ENCODE data around the gene GAK. TPM values are rescaled to one million over a fixed set of nuclear protein-coding genes. Genes with fewer than 3 reads are reported as not detected.
A peak's percentile ranks its signal among the peaks of the same experiment; 100 is the strongest.

GAK gene
- total RNA-seq, 3 donors from 2014 or later = 140 to 161 (median 148) TPM

DNA sequence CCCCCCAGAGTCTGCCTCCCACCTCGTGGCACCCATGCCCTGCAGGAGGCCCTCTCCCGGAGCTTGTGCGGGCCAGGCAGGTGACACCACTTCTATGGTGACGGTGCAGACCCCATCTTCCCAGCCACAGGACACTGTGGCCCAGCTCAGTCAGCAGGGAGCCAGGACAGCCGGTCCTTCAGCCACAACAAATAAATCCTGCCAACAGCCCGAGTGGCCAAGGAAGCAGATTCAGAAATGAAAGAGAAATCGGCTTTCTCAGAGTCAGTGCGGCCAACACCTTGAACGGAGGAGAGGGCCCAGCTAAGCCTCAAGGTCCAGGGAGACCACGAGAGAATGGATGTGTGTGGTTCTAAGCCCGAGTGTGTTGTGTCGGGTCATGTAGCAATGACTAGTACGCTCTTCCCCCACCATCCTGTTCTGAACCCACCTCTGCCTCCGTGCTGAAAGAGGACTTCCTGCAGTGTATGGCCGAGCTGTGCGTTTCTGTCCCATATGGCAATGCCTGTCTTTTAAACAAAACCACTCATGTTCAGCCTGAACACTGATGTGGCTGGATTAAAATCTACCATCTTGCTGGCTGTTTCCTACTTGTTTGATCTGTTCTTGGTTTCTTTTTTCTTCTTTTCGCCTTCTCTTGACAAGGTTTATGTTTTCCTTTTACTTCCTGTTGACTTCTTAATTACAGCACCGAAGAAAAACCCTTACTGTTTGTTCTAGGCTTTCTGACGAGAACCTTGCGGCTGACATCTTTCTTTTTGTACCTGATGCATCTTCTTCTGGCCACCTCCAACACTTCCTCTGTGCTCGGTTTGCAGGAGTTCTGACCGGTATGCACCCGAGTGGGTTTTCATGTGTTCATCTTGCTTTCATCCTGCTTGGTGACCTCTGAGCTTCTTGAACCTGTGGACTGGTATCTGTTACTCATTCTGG lies 53.1 kb downstream of the GAK start:
- Mint-ChIP-seq H3K9me3 (no peaks in the 10 kb centered on the region), H3K4me1 (ENCODE audit: low read depth) (peaks cover 32% of the 10 kb centered on the region), H3K36me3 (ENCODE audit: insufficient read depth) (peaks cover 41% of the 10 kb centered on the region), H3K27me3 (ENCODE audit: low read depth) (no peaks in the 10 kb centered on the region), H3K4me3 (peak overlapping the region; percentile 80)
- DNase-seq = peak; percentile 18
- ATAC-seq = peak; percentile 46 to 66

DNA sequence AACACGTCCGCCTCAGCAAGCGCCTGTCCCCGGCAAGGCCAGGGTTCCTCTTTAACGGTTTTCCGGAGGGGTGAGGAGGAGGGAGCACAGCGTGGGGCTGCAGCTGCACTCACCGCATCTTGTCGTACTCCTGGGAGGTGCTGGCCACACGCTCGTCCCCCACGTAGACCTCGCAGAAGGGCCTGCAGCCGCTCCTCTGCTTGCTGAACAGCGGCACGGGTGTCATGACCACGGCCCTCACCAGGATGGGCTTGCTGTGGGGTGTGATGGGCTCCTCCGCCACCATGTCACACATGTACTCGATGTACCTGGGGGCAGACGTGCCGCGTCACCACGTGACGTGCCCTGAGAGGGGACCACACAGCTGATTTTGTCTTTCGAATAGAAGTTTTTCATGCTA lies 54.6 kb downstream of the GAK start:
- Mint-ChIP-seq H3K36me3 (ENCODE audit: insufficient read depth) (peaks cover 49% of the 10 kb centered on the region), H3K4me3 (no peak overlapping the region), H3K27me3 (ENCODE audit: low read depth) (no peaks in the 10 kb centered on the region), H3K9me3 (no peaks in the 10 kb centered on the region), H3K4me1 (ENCODE audit: low read depth) (peaks cover 32% of the 10 kb centered on the region)
- ATAC-seq = no peak
- no peak for DNase-seq

DNA sequence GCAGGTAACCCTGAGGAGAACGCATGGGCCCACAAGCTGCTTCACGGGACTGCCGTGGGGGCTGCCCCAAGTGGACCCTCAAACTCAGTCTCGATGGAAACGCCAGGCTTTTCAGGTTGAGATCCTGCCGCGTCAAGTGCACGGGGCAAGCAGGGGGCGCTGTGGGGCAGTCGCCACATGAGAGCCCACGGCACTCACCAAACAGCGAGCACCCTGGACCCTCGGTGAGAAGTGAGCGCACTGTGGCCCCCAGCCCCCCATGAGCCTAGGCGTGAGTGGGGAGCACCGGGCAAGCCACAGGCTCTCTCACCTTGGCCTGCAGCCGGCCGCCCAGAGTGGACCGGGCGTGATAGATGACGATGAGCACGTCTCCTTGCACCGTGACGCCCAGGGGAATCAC lies 55.3 kb downstream of the GAK start:
- Mint-ChIP-seq H3K4me1 (ENCODE audit: low read depth) (peaks cover 32% of the 10 kb centered on the region), H3K27me3 (ENCODE audit: low read depth) (no peaks in the 10 kb centered on the region), H3K4me3 (no peak overlapping the region), H3K9me3 (no peaks in the 10 kb centered on the region), H3K36me3 (ENCODE audit: insufficient read depth) (peaks cover 47% of the 10 kb centered on the region)
- DNase-seq = no peak
- ATAC-seq = no peak

DNA sequence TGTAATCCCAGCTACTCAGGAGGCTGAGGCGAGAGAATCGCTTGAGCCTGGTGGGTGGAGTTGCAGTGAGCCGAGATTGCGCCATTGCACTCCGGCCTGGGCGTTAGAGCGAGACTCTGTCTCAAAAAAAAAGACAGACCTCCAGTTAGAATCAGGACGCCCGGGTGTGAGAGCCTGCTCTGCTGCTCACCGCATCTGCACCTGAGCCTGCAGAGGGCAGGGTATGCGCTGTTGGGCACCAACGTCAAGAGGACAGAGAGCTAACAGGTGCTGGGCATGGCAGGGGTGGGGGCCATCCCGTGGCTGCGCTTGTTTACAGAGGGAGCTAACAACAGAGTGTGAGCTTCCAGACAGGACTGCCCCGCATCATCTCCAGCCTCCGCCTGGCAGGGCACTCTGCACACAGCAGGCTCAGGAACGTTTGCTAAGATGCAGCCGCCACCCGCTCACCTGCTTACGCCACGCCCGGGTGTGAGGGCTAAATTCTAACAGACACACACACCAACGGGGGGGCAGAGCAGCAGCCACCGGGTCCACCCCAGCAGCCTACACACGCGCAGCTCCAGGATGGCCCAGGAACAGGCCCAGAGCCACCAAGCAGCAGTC lies 56.2 kb downstream of the GAK start:
- H3K9me3 Mint-ChIP-seq = no peaks in the 10 kb centered on the region
- no peak for DNase-seq
- no peaks in the 10 kb centered on the region for H3K27me3 Mint-ChIP-seq (ENCODE audit: low read depth)
- H3K4me1 Mint-ChIP-seq (ENCODE audit: low read depth) = peaks cover 32% of the 10 kb centered on the region
- no peak for ATAC-seq
- no peak overlapping the region for H3K4me3 Mint-ChIP-seq
- H3K36me3 Mint-ChIP-seq (ENCODE audit: insufficient read depth) = peaks cover 44% of the 10 kb centered on the region

DNA sequence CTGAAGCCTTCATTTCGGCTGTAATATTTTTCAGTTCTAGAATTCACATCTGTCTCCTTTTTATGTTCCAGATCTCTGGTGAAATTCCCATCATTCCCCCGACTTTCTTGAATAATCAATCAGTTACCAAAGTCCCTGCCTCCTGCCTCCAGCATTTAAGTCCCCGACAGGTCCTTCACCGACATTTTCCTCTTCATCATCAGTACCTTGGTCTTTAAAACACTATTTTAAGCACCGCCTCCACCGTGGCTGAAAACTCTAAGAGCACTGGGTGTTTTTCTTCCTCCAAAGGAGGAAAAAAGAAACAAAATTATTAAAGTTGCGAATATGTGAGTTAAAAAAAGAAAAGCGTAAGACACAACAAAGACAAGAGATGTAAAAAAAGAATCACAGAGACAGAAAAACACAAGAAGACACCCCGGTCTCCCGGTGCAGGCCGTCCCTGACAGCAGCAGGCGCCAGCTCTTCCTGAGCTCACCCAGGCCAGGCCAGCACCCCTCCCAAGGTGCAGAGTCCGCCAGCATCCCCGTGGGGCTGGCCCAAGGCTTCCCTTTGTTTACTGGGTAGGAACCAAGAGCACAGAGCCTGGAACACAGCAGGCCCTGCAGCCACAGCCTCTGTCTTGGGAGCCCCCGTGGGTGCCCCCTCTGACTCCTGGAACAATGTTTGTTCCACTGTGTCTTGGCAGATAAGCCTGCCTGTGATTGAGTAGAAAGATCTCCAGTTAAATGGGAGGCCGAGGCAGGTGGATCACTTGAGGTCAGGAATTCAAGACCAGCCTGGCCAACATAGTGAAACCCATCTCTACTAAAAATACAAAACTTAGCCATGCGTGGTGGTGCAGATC lies 56.9 kb downstream of the GAK start:
- H3K36me3 Mint-ChIP-seq (ENCODE audit: insufficient read depth) = peaks cover 44% of the 10 kb centered on the region
- no peak overlapping the region for H3K4me3 Mint-ChIP-seq
- H3K27me3 Mint-ChIP-seq (ENCODE audit: low read depth) = no peaks in the 10 kb centered on the region
- no peak for ATAC-seq
- H3K9me3 Mint-ChIP-seq = no peaks in the 10 kb centered on the region
- peaks cover 26% of the 10 kb centered on the region for H3K4me1 Mint-ChIP-seq (ENCODE audit: low read depth)
- no peak for DNase-seq

DNA sequence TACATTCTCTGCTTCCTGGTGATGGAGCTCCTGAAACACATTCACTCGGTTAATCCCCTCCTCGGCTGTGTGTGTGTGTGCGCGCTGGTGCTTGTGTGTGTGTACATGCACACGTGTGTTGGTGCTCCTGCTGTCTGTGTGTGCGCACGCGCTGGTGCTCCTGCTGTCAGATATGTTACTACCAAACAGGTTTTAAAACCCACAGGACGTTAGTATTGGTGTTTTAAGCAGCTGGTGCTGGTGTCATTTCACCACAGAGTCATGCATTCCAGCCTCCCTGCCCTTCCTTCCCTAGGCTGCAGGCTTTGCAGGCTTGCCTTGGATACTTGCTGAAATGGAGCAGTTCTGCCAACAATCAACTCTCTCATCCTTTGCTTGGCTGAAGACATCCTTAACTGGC lies 58.1 kb downstream of the GAK start:
- ATAC-seq = no peak
- Mint-ChIP-seq H3K9me3 (no peaks in the 10 kb centered on the region), H3K4me3 (no peak overlapping the region), H3K4me1 (ENCODE audit: low read depth) (peaks cover 15% of the 10 kb centered on the region), H3K36me3 (ENCODE audit: insufficient read depth) (peaks cover 45% of the 10 kb centered on the region), H3K27me3 (ENCODE audit: low read depth) (no peaks in the 10 kb centered on the region)
- DNase-seq = no peak

DNA sequence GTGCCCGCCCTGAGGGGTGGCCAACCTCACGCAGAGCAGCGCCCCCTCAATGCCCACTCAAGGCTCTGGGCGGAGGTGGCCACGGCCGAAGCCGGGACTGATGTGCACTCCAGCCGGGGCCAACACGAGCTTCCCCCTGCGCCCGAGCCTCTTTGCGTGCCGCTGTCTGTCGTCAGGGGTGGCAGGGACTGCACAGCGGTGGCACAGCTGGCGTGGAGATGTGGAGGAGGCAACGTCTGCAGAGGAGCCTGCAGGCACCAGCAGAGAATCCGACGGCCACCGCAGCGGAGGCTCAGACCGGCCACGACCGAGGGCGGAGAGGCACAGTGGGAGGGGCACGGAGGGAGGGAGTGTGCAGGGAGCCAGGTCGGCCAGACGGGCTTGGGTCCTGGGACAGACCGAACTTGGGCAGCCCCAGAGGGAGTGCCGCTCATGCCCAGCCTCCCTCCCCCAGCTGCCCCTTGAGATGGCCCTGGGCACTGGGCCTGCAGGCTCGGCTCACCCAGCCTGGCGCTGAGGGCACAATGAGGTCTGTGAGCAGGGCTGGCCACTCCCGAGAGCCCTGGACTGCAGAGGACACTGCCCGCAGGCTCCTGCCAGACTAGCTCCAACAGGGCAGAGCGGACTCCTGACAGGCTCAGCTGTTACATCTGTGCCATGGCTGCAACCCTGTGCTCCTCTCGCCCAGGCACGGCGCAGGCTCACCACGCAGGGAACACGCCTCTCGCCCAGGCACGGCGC lies 59.7 kb downstream of the GAK start:
- Mint-ChIP-seq H3K4me1 (ENCODE audit: low read depth) (peaks cover 3% of the 10 kb centered on the region), H3K27me3 (ENCODE audit: low read depth) (no peaks in the 10 kb centered on the region), H3K36me3 (ENCODE audit: insufficient read depth) (peaks cover 41% of the 10 kb centered on the region), H3K4me3 (no peak overlapping the region), H3K9me3 (no peaks in the 10 kb centered on the region)
- ATAC-seq (no peak), DNase-seq (no peak)

DNA sequence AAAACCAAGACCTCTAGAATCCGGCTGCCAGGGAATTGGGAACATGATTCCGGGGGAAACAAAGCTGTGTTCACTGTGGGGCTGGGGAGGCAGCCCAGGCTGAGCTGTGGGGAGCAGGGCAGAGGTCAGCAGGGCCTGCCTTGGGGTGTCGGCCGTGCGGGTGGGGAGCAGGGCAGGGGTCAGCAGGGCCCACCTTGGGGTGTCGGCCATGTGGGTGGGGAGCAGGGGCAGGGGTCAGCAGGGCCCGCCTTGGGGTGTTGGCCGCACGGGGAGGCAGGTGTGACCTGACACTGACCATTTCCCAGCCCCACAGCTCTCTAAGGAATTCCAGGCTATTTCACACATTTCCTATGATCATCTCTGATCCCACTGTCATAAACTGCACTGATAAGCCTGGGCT lies 60.6 kb downstream of the GAK start:
- H3K27me3 Mint-ChIP-seq (ENCODE audit: low read depth) = no peaks in the 10 kb centered on the region

DNA sequence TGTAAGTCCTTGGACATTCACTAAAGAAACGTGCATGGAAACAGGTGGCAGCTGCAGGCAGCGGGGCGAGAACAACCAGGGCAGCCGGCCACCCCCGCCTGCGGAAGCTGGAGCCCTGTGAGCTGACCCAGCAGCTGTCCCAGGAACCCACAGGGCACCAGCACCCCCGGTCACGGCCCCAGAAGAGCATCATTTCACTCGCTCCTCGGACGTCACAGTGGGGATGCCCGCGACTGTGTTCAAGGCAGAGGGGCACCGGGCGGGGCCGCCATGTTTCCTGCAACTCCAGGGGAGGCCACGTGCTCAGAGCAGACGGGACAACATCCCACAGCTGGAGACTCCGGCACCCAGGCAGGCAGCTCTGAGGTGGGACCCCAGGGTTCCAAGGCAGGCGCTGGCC lies 61.2 kb downstream of the GAK start:
- no peak for ATAC-seq
- no peak for DNase-seq
- no peak overlapping the region for H3K4me3 Mint-ChIP-seq
- H3K27me3 Mint-ChIP-seq (ENCODE audit: low read depth) = no peaks in the 10 kb centered on the region
- H3K4me1 Mint-ChIP-seq (ENCODE audit: low read depth) = no peaks in the 10 kb centered on the region
- H3K36me3 Mint-ChIP-seq (ENCODE audit: insufficient read depth) = peaks cover 40% of the 10 kb centered on the region
- no peaks in the 10 kb centered on the region for H3K9me3 Mint-ChIP-seq

More for the DNA sequence above, 60.6 kb downstream of the GAK start:
- DNase-seq (no peak), ATAC-seq (no peak)
- Mint-ChIP-seq H3K4me3 (no peak overlapping the region), H3K36me3 (ENCODE audit: insufficient read depth) (peaks cover 36% of the 10 kb centered on the region), H3K9me3 (no peaks in the 10 kb centered on the region), H3K4me1 (ENCODE audit: low read depth) (no peaks in the 10 kb centered on the region)

DNA sequence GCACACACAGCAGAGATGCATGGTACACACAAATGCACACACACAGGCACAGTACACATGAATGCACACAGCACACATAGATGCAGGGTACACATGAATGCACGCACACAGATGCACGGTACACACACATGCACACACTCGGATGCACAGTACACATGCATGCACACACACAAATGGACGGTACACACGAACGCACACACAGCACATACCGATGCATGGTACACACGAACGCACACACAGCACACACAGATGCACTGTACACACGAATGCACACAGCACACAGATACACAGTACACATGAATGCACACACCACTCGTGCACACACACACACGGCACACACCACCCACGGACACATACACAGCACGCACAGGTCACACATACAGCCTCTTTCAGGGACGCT lies 62.3 kb downstream of the GAK start:
- DNase-seq = no peak
- Mint-ChIP-seq H3K4me1 (ENCODE audit: low read depth) (no peaks in the 10 kb centered on the region), H3K36me3 (ENCODE audit: insufficient read depth) (peaks cover 34% of the 10 kb centered on the region), H3K9me3 (no peaks in the 10 kb centered on the region), H3K4me3 (no peak overlapping the region), H3K27me3 (ENCODE audit: low read depth) (no peaks in the 10 kb centered on the region)
- no peak for ATAC-seq

DNA sequence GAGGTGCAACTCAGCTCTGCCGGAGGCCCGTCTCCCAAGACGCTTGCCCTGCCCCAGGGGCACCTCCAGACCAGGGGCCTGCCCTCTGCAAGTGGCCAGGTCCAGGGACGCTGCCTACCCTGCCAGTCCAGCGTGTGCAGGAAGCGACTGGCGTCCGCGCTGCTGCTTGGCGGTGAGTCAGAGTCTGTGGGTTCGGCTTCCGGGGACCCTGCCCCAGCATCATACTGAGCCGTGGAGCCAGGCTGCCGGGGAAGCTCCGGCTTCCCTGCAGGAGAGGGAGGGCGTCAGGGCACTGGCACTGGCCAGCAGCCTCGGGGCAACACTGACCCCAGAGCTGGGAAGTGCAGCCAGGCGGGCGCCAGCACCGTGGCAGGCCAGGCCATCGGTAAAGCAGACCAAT lies 63.7 kb downstream of the GAK start:
- Mint-ChIP-seq H3K36me3 (ENCODE audit: insufficient read depth) (peaks cover 23% of the 10 kb centered on the region), H3K4me3 (no peak overlapping the region), H3K9me3 (no peaks in the 10 kb centered on the region), H3K27me3 (ENCODE audit: low read depth) (no peaks in the 10 kb centered on the region), H3K4me1 (ENCODE audit: low read depth) (no peaks in the 10 kb centered on the region)
- DNase-seq (no peak), ATAC-seq (no peak)

DNA sequence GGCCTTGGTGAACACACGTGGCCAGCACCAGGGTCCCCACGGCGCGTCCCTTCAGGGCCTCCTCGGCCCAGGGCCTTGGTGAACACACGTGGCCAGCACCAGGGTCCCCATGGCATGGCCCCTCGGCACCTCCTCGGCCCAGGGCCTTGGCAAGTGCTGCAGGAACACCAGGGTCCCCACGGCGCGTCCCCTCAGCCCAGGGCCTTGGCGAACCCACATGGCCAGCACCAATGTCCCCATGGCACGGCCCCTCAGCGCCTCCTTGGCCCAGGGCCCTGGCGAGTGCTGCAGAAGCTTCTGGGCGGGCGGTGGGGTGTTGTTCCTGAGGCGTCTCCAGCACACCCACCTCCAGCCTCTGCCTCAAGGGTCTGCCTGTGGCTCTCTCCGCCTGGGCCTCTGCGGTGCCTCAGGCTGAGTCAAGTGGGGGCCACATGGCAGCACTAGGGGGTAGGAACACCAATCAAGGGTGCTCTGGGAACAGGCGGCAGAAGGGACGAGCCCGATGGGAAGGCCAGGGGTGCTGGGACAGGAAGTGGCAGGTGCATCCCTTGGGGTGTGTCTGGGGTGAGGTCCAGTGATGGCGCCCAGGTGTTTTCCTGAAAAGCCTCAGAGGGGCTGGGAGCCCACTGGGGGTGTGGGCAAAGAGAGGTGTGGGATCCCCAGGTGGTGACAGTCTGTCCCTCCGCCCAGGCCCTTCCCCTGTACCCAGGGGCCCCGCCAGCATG lies 64.4 kb downstream of the GAK start:
- Mint-ChIP-seq H3K4me3 (no peak overlapping the region), H3K36me3 (ENCODE audit: insufficient read depth) (peaks cover 26% of the 10 kb centered on the region), H3K4me1 (ENCODE audit: low read depth) (no peaks in the 10 kb centered on the region), H3K27me3 (ENCODE audit: low read depth) (no peaks in the 10 kb centered on the region), H3K9me3 (no peaks in the 10 kb centered on the region)
- DNase-seq (no peak), ATAC-seq (no peak)

DNA sequence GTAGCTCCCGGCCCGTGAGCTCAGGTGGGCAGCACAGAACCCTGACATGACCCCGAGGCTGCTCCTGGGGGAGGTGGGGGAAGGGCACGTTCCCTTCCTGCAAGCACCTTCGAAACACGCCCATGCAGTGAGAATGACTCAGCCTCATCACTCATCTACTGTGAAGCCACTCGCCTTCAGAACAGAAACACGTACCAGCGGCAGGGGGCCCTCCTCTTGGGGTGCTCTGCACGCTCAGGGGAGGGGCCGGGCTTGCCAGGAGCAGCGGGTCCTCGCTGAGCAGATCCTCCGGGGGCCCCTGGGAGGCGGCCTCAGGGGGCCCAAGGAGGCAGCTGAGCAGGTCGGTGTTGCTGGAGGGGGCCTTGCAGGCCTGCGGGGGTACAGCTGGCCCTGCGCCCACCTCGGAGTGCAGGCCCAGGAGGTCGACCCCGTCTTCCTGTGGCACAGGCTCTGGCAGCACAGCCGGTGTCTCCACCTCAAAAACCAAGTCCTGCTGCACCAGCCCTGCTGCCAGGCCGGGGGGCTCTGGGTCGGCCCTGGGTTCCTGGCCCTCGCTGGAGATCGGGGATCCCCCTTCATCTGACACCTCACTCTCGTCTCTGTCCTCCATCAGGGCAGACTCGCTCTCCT lies 65.2 kb downstream of the GAK start:
- ATAC-seq (peak; percentile 47 to 56), DNase-seq (no peak)
- Mint-ChIP-seq H3K4me3 (no peak overlapping the region), H3K4me1 (ENCODE audit: low read depth) (no peaks in the 10 kb centered on the region), H3K9me3 (no peaks in the 10 kb centered on the region), H3K27me3 (ENCODE audit: low read depth) (no peaks in the 10 kb centered on the region), H3K36me3 (ENCODE audit: insufficient read depth) (peaks cover 29% of the 10 kb centered on the region)

Data from activated T-cell treated with anti-CD3 and anti-CD28 coated beads, Interleukin-2, amount 50 U/mL, for 4 hours (primary cell).